GM21528 (cell line): Measurements from ENCODE around the gene CACNA2D3.

ENCODE experiments used
- ATAC-seq: cut with Tn5 transposase; IDR thresholded peaks from one replicate; pipeline ENCODE4 v1.9.1; 2021; ENCODE audit warnings: mild to moderate bottlenecking, moderate library complexity; ENCODE audit not compliant: unreplicated experiment, low FRiP score

The CACNA2D3 gene

DNA sequence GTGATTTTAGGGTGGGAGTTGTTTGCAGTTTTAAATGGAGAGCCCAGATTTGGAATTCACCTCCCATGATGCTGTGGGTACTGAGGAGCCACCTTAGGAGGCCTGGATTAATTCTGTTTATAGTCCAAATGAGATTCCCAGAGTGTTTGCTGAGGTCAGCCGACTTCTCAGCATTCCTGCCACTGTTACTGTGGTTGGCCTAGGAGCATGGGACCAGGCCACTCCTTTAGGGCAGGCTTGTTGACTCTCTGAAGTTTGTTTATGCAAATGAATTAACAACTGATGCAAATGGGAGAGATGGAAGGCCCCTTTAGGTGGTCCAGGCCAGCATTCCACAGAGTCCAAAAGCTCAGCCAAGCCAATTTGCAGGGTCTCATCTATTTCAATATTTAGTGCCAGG, 46.1 kb downstream of the CACNA2D3 start:
- ATAC-seq, result no peak

DNA sequence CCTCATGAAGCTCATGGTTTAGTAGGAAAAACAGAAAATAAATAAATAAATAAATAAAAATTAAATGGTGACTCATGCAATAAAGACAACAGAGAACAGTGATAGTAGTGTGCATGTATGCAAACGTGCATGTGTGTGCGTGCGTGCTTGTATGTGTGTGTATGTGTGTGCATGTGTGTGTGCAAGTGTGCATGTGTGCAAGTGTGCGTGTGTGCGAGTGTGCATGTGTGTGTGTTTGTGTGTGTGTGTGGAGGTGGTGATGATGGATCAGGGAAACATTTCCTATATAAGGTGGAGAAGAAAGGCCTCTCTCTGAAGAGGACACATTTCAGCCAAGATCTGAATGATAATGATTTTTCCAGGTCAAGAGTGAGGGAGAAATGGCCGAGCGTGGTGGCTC, 47.2 kb downstream of the CACNA2D3 start:
- no peak for ATAC-seq

GRCh38 chr3:54171509-54171908, 49.2 kb downstream of the CACNA2D3 start:
- ATAC-seq, result no peak

DNA sequence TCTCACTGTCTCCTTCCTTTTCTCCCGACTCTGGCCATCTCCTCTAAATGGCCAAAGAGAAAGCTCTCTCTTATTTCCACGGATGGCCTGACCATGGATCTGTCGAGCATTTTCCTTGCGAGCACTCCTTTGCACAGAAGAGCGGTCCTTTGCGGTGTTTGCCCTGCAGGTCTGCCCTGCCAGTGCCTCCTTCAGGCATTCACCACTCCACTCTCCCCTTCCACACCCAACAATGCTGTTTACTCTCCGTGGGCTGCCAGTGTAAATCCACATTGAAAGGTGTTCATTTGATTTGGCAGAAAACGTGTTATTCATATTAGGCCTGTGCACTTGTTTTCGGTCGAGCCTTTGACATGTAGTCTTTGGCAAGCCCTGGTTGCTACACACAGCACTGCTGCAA, 49.6 kb downstream of the CACNA2D3 start:
- no peak for ATAC-seq

DNA sequence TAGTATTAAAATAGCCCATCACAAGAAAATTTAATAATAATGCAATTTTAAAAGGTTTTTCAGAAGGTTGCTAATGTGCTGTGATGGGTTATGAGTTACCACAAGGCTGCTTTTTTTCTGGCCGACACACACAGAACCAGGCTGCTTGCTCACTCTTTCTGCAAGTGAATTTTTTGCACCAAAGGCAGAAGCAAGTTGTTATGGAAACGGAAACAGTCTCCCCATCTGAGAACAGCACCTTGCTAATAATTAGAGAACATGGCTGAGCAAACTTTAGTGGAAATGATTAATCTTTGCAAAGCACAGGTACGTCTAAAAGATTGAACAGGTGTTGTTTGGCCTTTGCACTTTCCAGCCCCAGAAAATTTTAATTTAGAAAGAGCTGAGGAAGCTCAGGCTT, 51.0 kb downstream of the CACNA2D3 start:
- no peak for ATAC-seq

DNA sequence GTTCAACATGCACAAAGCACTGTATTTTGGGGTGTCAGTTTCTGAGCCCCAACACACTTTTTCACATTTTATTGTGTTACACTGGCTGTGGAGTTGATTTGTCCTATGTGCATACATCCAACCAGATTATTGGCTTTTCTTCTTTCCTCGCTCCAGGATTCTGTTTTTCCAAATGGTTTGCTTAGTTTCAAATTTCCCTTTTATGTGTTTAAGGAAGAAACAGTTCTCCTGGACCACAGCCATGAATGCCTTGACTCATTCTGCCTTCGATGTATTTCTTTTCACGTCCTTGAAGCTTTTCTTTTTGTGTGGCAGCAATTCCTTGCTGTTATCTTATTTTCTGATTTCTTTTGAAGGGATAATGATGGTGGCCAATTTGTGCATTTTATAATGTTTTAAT, 53.8 kb downstream of the CACNA2D3 start:
- no peak for ATAC-seq

- ATAC-seq, result no peak
Observed at GRCh38 chr3:54177816-54178215, 55.5 kb downstream of the CACNA2D3 start.

DNA sequence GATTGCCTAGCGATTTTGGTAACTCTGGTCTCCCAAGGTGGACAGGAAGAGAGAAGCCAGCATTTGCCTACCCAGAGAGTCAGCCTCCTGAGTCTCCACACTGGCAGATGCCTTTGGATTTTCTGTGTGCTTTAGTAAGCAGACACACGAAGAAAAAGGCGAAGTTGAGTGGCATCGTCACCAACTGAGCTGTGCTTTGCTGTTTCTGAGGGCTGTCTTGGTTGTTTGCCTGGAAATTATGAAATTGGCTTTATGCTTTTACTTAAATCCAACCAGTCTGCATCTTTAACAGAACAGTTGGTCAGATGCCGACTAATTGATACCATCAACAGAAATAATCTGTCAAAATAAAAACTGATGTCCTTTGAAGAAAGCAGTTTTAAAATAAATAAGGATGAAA, 56.0 kb downstream of the CACNA2D3 start:
- no peak for ATAC-seq

GRCh38 chr3:54180921-54181320, 58.6 kb downstream of the CACNA2D3 start:
- ATAC-seq, result no peak

DNA sequence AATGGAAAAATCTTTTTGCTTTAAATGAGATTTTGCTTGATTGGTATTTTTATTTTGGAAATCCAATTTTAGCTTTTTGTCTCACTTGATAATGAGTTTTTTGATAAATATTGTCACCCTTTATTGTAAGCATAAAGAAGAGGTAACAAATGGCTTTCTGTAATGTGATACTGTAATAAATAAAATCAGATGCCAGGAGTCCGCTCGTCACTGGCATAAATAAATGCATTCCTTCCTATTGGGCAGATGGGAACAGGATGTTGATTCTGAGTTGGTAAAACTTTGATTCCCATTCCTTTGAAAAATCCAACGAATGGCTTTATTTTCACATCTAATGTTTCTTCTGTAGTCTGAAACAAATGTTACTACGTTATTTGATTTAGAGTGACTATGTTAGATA, 59.9 kb downstream of the CACNA2D3 start:
- no peak for ATAC-seq

- no peak for ATAC-seq
Observed at GRCh38 chr3:54185740-54186139, 63.4 kb downstream of the CACNA2D3 start.

GRCh38 chr3:54188176-54188791, 65.9 kb downstream of the CACNA2D3 start:
- ATAC-seq, result no peak

DNA sequence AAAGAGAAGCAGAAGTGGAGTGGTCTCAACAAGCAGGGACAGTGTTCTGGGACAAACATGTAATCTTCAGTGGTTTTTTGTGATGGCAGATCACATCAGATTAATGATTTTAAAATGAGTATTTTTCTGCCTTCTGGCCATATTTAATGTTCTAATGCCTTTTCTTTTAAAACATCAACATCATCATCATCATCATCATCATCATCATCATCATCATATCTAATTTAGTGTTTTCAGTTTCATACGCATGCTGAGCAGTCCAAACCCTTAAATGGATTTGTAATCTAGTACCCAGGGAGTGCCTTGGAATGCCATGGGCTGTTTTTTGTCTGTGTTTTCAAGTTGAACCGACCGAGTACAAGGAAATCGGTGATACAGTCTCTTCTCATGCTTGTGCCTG, 68.9 kb downstream of the CACNA2D3 start:
- no peak for ATAC-seq

GRCh38 chr3:54192026-54192425, 69.7 kb downstream of the CACNA2D3 start:
- no peak for ATAC-seq

DNA sequence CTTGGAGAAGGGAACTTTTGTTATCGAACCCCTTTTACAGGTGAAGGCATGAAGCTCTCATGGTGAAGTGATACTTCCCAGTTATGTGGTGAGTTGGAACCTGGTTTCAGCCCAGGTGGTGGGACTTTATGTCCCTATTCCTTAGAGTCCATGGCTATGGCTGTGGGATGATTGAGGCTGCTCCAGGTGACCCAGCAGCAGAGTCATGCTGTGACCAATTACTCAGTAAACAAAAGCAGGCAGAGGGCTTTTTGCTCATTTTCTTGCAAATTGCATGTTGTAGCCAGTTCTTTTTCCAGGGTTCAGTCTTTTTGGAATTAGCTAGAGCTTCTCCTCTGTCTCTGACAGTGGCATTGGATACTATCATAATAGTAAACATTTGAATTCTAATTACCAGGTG, 70.7 kb downstream of the CACNA2D3 start:
- no peak for ATAC-seq

DNA sequence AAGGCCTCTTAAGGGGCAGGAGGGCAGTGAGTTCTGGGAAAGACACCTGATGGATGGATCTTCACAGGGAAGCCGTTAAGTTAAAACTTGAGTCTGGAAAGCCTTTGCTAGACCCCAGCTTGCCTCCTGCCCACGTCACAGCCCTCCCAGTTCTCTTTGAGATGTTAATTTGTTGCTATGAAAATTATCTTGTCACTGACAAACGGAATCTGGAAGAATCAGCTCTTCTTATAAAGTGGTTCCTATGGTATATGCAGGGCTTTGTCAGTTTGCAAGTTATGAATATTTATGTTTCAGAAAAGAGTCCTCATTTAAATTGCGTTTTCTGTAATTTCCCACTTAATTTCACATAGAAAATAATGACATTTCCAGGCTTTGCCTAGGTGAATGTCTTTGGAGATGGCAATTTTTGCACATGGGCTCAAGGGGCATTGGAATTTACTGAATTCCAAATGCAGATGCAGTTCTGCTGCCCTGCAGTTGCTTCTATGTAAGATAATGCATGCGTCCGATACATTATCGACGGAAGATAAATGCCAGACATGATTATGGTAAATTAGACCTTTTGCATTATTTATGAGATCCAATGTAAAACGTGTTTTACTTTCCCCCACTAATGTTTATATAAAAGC, 74.1 kb downstream of the CACNA2D3 start:
- no peak for ATAC-seq

GRCh38 chr3:54197509-54197908, 75.2 kb downstream of the CACNA2D3 start:
- ATAC-seq, result no peak

GRCh38 chr3:54198556-54198955, 76.2 kb downstream of the CACNA2D3 start:
- ATAC-seq, result no peak

GRCh38 chr3:54202054-54202453, 79.7 kb downstream of the CACNA2D3 start:
- ATAC-seq, result no peak

DNA sequence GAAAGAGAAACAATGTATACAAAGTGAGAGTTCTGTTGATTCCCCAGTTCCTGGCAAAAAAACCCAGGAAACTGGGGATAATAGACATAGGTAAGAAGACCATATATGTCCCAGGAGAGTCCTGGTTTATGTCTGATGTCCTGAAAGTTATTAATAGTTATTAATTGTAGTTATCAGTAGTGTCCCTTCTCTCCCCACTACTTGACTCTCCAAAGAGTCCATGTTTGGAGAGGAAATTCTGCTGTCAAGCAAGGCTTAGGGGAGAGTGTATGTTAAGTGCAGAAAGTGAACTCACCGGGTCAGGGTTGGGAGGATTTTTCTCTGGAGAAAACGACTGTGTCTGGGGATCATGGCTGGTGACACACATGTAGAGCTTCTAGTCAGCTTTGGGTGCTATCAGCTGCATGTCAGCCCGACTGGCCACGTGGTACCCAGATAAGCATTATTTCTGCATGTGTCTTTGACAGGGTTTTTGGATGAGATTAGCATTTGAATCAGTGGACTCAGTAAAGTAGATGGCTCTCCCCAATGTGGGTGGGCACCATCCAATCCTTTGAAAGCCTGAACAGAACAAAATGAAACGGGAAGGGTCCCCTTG, 80.4 kb downstream of the CACNA2D3 start:
- no peak for ATAC-seq

- ATAC-seq, result no peak
Observed at GRCh38 chr3:54206874-54207273, 84.5 kb downstream of the CACNA2D3 start.

DNA sequence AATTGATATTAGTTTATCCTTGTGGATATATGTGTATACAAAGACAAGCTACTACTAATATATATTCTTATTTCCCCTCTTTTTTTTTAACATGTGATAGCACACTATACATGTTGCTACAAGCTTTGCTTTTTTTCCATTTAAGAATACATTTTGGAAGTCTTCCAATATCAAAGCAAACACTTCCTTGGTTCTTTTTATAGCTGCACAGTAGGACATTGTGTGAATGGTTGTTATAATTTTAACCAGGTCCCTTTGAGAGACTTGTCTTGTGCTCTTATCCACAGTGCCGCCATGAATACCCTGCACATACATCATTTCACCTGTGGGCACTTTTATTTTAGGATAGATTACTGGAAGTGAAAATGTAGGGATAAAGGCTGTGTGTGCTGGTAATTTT, 88.7 kb downstream of the CACNA2D3 start:
- ATAC-seq, result no peak
